OCI-LY7 (cell line): ENCODE data around the gene ZNF613. TPM values are rescaled to one million over a fixed set of nuclear protein-coding genes. Genes with fewer than 3 reads are reported as not detected.
"Not testable (repeated sequence)": the region's sequence is repeated elsewhere in the genome, so short reads cannot be mapped to it uniquely, and the experiment has no call there.

Experiments
- BruUV-seq: library from RNA; stranded (reverse); fragments of 400-500 nt; replicated peaks from 2 replicates; lab custom pipeline; 2021; lab: Mats Ljungman, UMichigan
- CTCF ChIA-PET: fragments of 300-600 bp; sonication (Branson Sonifier 250); formaldehyde crosslinking; loops from one replicate; lab custom pipeline; 2022; ENCODE audit warnings: antibody characterized with exemption; ENCODE audit not compliant: unreplicated experiment; lab: Charles Lee
- POLR2A ChIA-PET: fragments of 300-600 bp; sonication (Branson Sonifier 250); formaldehyde crosslinking; loops from one replicate; lab custom pipeline; 2022; ENCODE audit warnings: antibody characterized with exemption; lab: Charles Lee
- DNase-seq: peaks from one replicate; pipeline ENCODE4 v3.0.0-alpha.2; 2015; ENCODE audit warnings: low spot score
- H2AFZ ChIP-seq: fragments of 200-600 bp; sonication (generic), shearing (Covaris generic); 2 replicates; pipeline ENCODE4 v1.6.1; 2014; ENCODE audit warnings: mild to moderate bottlenecking, antibody characterized with exemption, low read length, moderate library complexity
- H3K27ac ChIP-seq: fragments of 200-600 bp; sonication (generic); 2 replicates; pipeline ENCODE4 v1.5.1; 2014; ENCODE audit warnings: mixed run types, low read depth, mild to moderate bottlenecking, moderate library complexity, low read length, inconsistent platforms; ENCODE audit not compliant: poor library complexity, severe bottlenecking
- H3K36me3 ChIP-seq: fragments of 200-600 bp; sonication (generic); 2 replicates; pipeline ENCODE4 v1.6.1; 2014; ENCODE audit warnings: mild to moderate bottlenecking, antibody characterized with exemption, low read length, moderate library complexity, mixed read lengths; ENCODE audit not compliant: insufficient read depth
- H3K4me1 ChIP-seq: fragments of 200-600 bp; sonication (generic); 2 replicates; pipeline ENCODE4 v1.5.1; 2014; ENCODE audit warnings: mild to moderate bottlenecking, low read length; ENCODE audit not compliant: insufficient read depth, poor library complexity, severe bottlenecking
- H3K4me2 ChIP-seq: fragments of 200-600 bp; sonication (generic); 2 replicates; pipeline ENCODE4 v1.6.1; 2014; ENCODE audit warnings: mild to moderate bottlenecking, low read length
- H3K4me3 ChIP-seq: fragments of 200-600 bp; sonication (generic); 2 replicates; pipeline ENCODE4 v1.5.1; 2014; ENCODE audit warnings: mild to moderate bottlenecking, low read depth, low read length; ENCODE audit not compliant: poor library complexity, severe bottlenecking
- H3K79me2 ChIP-seq: fragments of 200-600 bp; sonication (generic); 2 replicates; pipeline ENCODE4 v1.6.1; 2016; ENCODE audit warnings: low read depth, mild to moderate bottlenecking, low read length, moderate library complexity, mixed read lengths; ENCODE audit not compliant: insufficient read depth
- H3K9me2 ChIP-seq: fragments of 200-600 bp; sonication (generic); 2 replicates; pipeline ENCODE4 v1.6.1; 2016; ENCODE audit warnings: mild to moderate bottlenecking, low read length, mixed read lengths; ENCODE audit not compliant: insufficient read depth
- H3K9me3 ChIP-seq: fragments of 200-600 bp; sonication (generic); 2 replicates; pipeline ENCODE4 v1.6.1; 2014; ENCODE audit warnings: mild to moderate bottlenecking, mixed run types, low read length, mixed read lengths
- H4K20me1 ChIP-seq: fragments of 200-600 bp; sonication (generic); 2 replicates; pipeline ENCODE4 v1.6.1; 2014; ENCODE audit warnings: mild to moderate bottlenecking, antibody characterized with exemption, low read length, moderate library complexity, mixed read lengths; ENCODE audit not compliant: insufficient read depth
- EZH2phosphoT487 ChIP-seq: fragments of 200-600 bp; sonication (generic); IDR thresholded peaks from 2 replicates; pipeline ENCODE4 v1.6.1; 2018; ENCODE audit warnings: low read depth, borderline replicate concordance, mild to moderate bottlenecking, mixed run types, antibody characterized with exemption, low read length, moderate library complexity, mixed read lengths
- intact Hi-C: fragments of 100-400 bp; cut with micrococcal nuclease; formaldehyde crosslinking; loops from one replicate; pipeline ENCODE4 v1.10.0; 2022; ENCODE audit not compliant: unreplicated experiment
- total RNA-seq, 2 experiments: library from RNA; depleted of rRNA in 1 of 2; stranded (reverse); fragments of >200 nt in 1 of 2; shearing (Covaris generic) in 1 of 2; gene quantifications; 2 replicates each; pipeline ENCODE4 v1.2.3, GENCODE V29; 2014 to 2022
- TF ChIP-seq, protein P1 (sequence below): fragments of 200-600 bp; sonication (generic); conservative IDR thresholded peaks from 2 replicates; pipeline ENCODE4 v1.5.1; 2014; ENCODE audit warnings: mild to moderate bottlenecking, antibody characterized with exemption, low read length, moderate library complexity, mixed read lengths

Gene ZNF613
- total RNA-seq, 2 experiments from 2014 or later, result 4.5 to 10.0 TPM

DNA sequence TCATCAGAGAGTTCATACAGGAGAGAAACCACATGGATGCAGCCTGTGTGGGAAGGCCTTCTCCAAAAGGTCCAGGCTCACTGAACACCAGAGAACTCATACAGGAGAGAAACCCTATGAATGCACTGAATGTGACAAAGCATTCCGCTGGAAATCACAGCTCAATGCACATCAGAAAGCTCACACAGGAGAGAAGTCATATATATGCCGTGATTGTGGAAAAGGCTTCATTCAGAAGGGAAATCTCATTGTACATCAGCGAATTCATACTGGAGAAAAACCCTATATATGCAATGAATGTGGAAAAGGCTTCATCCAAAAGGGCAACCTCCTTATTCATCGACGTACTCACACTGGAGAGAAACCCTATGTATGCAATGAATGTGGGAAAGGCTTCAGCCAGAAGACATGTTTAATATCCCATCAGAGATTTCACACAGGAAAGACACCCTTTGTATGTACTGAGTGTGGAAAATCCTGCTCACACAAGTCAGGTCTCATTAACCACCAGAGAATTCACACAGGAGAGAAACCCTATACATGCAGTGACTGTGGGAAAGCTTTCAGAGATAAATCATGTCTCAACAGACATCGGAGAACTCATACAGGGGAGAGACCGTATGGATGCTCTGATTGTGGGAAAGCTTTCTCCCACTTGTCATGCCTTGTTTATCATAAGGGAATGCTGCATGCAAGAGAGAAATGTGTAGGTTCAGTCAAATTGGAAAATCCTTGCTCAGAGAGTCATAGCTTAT lies 17.7 kb downstream of the ZNF613 start:
- intact Hi-C loops, result no loop called here
- H3K4me2 ChIP-seq, result no peak overlapping the region
- BruUV-seq, result no TSS peak
- H3K4me3 ChIP-seq, result no peak overlapping the region
- H3K4me1 ChIP-seq, result no peaks in the 10 kb centered on the region
- ChIA-PET CTCF (no interaction called here), POLR2A (no interaction called here)
- no peak overlapping the region for H2AFZ ChIP-seq
- no peaks in the 10 kb centered on the region for H3K9me2 ChIP-seq
- H4K20me1 ChIP-seq, result no peaks in the 10 kb centered on the region
- TF ChIP-seq, protein P1, sequence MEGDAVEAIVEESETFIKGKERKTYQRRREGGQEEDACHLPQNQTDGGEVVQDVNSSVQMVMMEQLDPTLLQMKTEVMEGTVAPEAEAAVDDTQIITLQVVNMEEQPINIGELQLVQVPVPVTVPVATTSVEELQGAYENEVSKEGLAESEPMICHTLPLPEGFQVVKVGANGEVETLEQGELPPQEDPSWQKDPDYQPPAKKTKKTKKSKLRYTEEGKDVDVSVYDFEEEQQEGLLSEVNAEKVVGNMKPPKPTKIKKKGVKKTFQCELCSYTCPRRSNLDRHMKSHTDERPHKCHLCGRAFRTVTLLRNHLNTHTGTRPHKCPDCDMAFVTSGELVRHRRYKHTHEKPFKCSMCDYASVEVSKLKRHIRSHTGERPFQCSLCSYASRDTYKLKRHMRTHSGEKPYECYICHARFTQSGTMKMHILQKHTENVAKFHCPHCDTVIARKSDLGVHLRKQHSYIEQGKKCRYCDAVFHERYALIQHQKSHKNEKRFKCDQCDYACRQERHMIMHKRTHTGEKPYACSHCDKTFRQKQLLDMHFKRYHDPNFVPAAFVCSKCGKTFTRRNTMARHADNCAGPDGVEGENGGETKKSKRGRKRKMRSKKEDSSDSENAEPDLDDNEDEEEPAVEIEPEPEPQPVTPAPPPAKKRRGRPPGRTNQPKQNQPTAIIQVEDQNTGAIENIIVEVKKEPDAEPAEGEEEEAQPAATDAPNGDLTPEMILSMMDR, result no peak
- no peak for TF ChIP-seq EZH2phosphoT487
- no peak for DNase-seq
- peaks cover 57% of the 10 kb centered on the region for H3K36me3 ChIP-seq
- H3K27ac ChIP-seq, result no peak overlapping the region
- H3K9me3 ChIP-seq, result peaks cover 28% of the 10 kb centered on the region; the same call in 1 of the 2 replicates
- H3K79me2 ChIP-seq, result no peaks in the 10 kb centered on the region

DNA sequence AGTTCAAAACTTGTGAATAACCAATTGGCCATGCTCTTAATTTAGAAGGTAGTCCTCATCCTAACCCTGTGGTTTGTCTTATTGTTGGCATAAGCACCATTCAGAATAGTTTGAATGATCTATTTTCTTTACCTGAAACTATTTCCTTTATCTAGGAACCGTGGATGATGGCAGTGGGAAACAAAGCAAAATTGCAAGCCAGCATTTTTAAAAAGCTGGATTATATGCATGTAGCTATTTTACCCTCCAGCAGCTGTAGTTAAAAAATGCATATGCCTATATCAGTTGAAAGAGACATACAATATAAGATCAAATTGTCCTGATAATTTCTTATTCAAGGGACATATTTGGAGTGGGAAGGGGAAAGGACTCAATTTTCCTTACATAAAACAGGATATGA lies 19.3 kb downstream of the ZNF613 start:
- Histone ChIP-seq H3K4me3 (no peak overlapping the region), H4K20me1 (no peaks in the 10 kb centered on the region), H3K9me3 (peaks cover 28% of the 10 kb centered on the region; the same call in 1 of the 2 replicates), H3K36me3 (peaks cover 43% of the 10 kb centered on the region), H3K9me2 (no peaks in the 10 kb centered on the region), H3K4me2 (no peak overlapping the region), H3K27ac (no peak overlapping the region), H3K79me2 (no peaks in the 10 kb centered on the region), H2AFZ (no peak overlapping the region), H3K4me1 (peaks cover 4% of the 10 kb centered on the region)
- ChIA-PET POLR2A (no interaction called here), CTCF (no interaction called here)
- DNase-seq, result no peak
- intact Hi-C loops, result no loop called here
- TF ChIP-seq EZH2phosphoT487, result no peak
- TF ChIP-seq, protein P1, result no peak
- BruUV-seq, result no TSS peak

DNA sequence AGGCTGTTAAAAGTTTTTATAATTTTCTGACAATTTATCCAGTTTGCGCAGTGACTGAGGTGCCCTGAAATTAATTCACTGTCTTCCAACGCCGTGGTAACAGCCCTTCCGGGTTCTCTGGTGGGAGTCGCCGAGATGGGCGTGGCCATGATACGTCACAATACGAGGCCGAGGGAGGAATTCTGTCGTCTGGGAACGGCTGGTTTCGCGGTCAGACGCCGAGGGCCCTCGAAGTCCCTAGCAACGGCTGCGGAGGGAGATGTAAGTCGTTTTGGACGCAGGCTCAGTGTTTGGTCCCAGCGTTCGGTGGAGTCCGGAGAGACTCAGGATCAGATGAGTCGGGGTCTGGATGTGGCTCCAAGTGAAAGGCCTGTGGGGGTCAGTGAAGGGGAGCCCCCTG lies 21.7 kb downstream of the ZNF613 start:
- no TSS peak for BruUV-seq
- Histone ChIP-seq H3K4me1 (peaks cover 4% of the 10 kb centered on the region), H3K4me2 (no peak overlapping the region), H3K79me2 (no peaks in the 10 kb centered on the region), H3K27ac (no peak overlapping the region), H3K36me3 (peaks cover 20% of the 10 kb centered on the region), H4K20me1 (no peaks in the 10 kb centered on the region), H3K4me3 (no peak overlapping the region), H2AFZ (no peak overlapping the region), H3K9me3 (peaks cover 23% of the 10 kb centered on the region; the same call in 1 of the 2 replicates), H3K9me2 (no peaks in the 10 kb centered on the region)
- CTCF ChIA-PET, result no interaction called here
- TF ChIP-seq, protein P1, result no peak
- no peak for TF ChIP-seq EZH2phosphoT487
- no peak for DNase-seq
- intact Hi-C loops, result no loop called here
- POLR2A ChIA-PET, result no interaction called here

DNA sequence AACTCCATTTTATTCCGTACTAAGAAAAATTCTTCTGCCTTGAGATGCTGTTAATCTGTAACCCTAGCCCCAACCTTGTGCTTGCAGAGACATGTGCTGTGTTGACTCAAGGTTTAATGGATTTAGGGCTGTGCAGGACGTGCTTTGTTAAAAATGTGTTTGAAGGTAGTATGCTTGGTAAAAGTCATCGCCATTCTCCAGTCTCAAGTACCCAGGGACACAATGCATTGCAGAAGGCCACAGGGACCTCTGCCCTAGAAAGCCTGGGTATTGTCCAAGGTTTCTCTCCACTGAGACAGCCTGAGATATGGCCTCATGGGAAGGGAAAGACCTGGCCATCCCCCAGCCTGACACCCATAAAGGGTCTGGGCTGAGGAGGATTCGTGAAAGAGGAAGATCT lies 30.6 kb downstream of the ZNF613 start:
- H3K36me3 ChIP-seq, intact Hi-C loops, POLR2A ChIA-PET, BruUV-seq, DNase-seq, H3K27ac ChIP-seq, CTCF ChIA-PET, H3K4me1 ChIP-seq, H4K20me1 ChIP-seq, H3K9me2 ChIP-seq, H3K79me2 ChIP-seq, H3K9me3 ChIP-seq, H2AFZ ChIP-seq, H3K4me3 ChIP-seq, H3K4me2 ChIP-seq: not testable (repeated sequence)
